ENCODE results near the gene HECTD4. TPM values are rescaled to one million over a fixed set of nuclear protein-coding genes. Genes with fewer than 3 reads are reported as not detected.

Gene HECTD4
- total and polyA plus RNA-seq, 2 experiments from 2014 or later = 25.7 to 36.9 TPM

- Histone ChIP-seq H3K36me3 (ENCODE audit: insufficient read depth) (no peaks in the 10 kb centered on the region; the same call in 1 of the 2 replicates), H3K4me1 (ENCODE audit: insufficient read depth) (no peaks in the 10 kb centered on the region), H3K4me2 (no peak overlapping the region), H3K4me3 (no peak overlapping the region), H3K79me2 (replicated peaks; ENCODE audit: insufficient read depth) (no peaks in the 10 kb centered on the region), H3K9me2 (ENCODE audit: insufficient read depth) (no peaks in the 10 kb centered on the region), H3F3A (replicated peaks; ENCODE audit: low read depth) (no peaks in the 10 kb centered on the region), H3K27me3 (ENCODE audit: insufficient read depth) (no peaks in the 10 kb centered on the region), H4K20me1 (replicated peaks; ENCODE audit: insufficient read depth) (no peaks in the 10 kb centered on the region), H2AFZ (no peak overlapping the region), H3K27ac (ENCODE audit: low read depth) (no peak overlapping the region)
- DNase-seq (ENCODE audit: low spot score) (no peak), ATAC-seq (no peak)
- Mint-ChIP-seq H3K27ac (no peak overlapping the region), H3K9me3 (peaks cover 19% of the 10 kb centered on the region), H3K4me1 (no peaks in the 10 kb centered on the region), H3K4me3 (no peak overlapping the region), H3K36me3 (ENCODE audit: low read depth) (peaks cover 47% of the 10 kb centered on the region), H3K27me3 (ENCODE audit: insufficient read depth, low read depth, poor library complexity) (peaks cover 10% of the 10 kb centered on the region)
- TF ChIP-seq REST (IDR thresholded peaks at IDR 0.05; ENCODE audit: unreplicated experiment) (no peak), EZH2phosphoT487 (IDR thresholded peaks at IDR 0.05; ENCODE audit: unreplicated experiment) (no peak), ZNF114 (CRISPR knock-in tag; IDR thresholded peaks at IDR 0.05) (no peak), POLR2AphosphoS5 (IDR thresholded peaks at IDR 0.05; ENCODE audit: low read depth) (no peak), STAT1 (IDR thresholded peaks at IDR 0.05; ENCODE audit: unreplicated experiment) (no peak), CREB1 (CRISPR knock-in tag; IDR thresholded peaks at IDR 0.05; ENCODE audit: low read depth) (no peak), NANOG (IDR thresholded peaks at IDR 0.05; ENCODE audit: borderline replicate concordance) (no peak), ZNF331 (CRISPR knock-in tag; IDR thresholded peaks at IDR 0.05; ENCODE audit: low read depth) (no peak), EZH2 (IDR thresholded peaks at IDR 0.05; ENCODE audit: low read depth, unreplicated experiment) (no peak), ZNF462 (CRISPR knock-in tag; IDR thresholded peaks at IDR 0.05) (no peak), ETS1 (IDR thresholded peaks at IDR 0.05) (no peak), CTCF (conservative IDR thresholded peaks at IDR 0.05; ENCODE audit: low read depth in 2 of 2) (no peak), JUNB (IDR thresholded peaks at IDR 0.05; ENCODE audit: unreplicated experiment) (no peak)
Measured at GRCh38 chr12:112163056-112163455, 219.2 kb downstream of the HECTD4 start.

Data from GM23338 (cell line).